GM23338 (cell line): Measurements from ENCODE around the gene CAPNS1. TPM values are rescaled to one million over a fixed set of nuclear protein-coding genes. Genes with fewer than 3 reads are reported as not detected.

Experiments used
- ATAC-seq: fragments of 200-7000 bp; cut with Tn5 transposase; 3 replicates; pipeline ENCODE4 v1.9.1; 2020
- DNase-seq: peaks from one replicate; pipeline ENCODE4 v3.0.0-alpha.2; 2015; ENCODE audit warnings: low spot score
- H2AFZ ChIP-seq: fragments of 200-600 bp; sonication (generic); 2 replicates; pipeline ENCODE4 v1.8.0; 2016; ENCODE audit warnings: antibody characterized with exemption, mild to moderate bottlenecking, moderate library complexity
- H3F3A ChIP-seq: fragments of 200-600 bp; sonication (generic); replicated peaks from 2 replicates; pipeline ENCODE4 v1.8.0; 2017; ENCODE audit warnings: antibody characterized with exemption, mixed run types, low read depth
- H3K27ac ChIP-seq: fragments of 200-600 bp; sonication (generic); 2 replicates; pipeline ENCODE4 v1.6.1; 2016; ENCODE audit warnings: low read depth
- H3K27me3 ChIP-seq: fragments of 200-600 bp; sonication (generic); 2 replicates; pipeline ENCODE4 v1.8.0; 2016; ENCODE audit warnings: mild to moderate bottlenecking, mixed run types, moderate library complexity; ENCODE audit not compliant: insufficient read depth
- H3K36me3 ChIP-seq: fragments of 200-600 bp; sonication (generic); 2 replicates; pipeline ENCODE4 v1.8.0; 2016; ENCODE audit warnings: mild to moderate bottlenecking; ENCODE audit not compliant: insufficient read depth
- H3K4me1 ChIP-seq: fragments of 200-600 bp; sonication (generic); 2 replicates; pipeline ENCODE4 v1.8.0; 2016; ENCODE audit warnings: mild to moderate bottlenecking, moderate library complexity; ENCODE audit not compliant: insufficient read depth
- H3K4me2 ChIP-seq: fragments of 200-600 bp; sonication (generic); 2 replicates; pipeline ENCODE4 v1.7.1; 2017; ENCODE audit warnings: mixed run types
- H3K4me3 ChIP-seq: fragments of 200-600 bp; sonication (generic); 2 replicates; pipeline ENCODE4 v1.6.1; 2016; ENCODE audit warnings: mixed run types
- H3K79me2 ChIP-seq: fragments of 200-600 bp; sonication (generic); replicated peaks from 2 replicates; pipeline ENCODE4 v1.8.0; 2017; ENCODE audit warnings: mild to moderate bottlenecking; ENCODE audit not compliant: insufficient read depth
- H3K9me2 ChIP-seq: fragments of 200-600 bp; sonication (generic); 2 replicates; pipeline ENCODE4 v1.8.0; 2017; ENCODE audit not compliant: insufficient read depth
- H4K20me1 ChIP-seq: fragments of 200-600 bp; sonication (generic); replicated peaks from 2 replicates; pipeline ENCODE4 v1.8.0; 2017; ENCODE audit warnings: mild to moderate bottlenecking; ENCODE audit not compliant: insufficient read depth
- H3K27ac Mint-ChIP-seq: 2 replicates; pipeline ENCODE4 v1.8.0; 2020; ENCODE audit warnings: inconsistent platforms, mild to moderate bottlenecking, moderate library complexity, mixed read lengths
- H3K27me3 Mint-ChIP-seq: 3 replicates; pipeline ENCODE4 v1.8.0; 2022; ENCODE audit warnings: low read depth, mild to moderate bottlenecking, moderate library complexity, mixed read lengths, inconsistent platforms; ENCODE audit not compliant: insufficient read depth, poor library complexity
- H3K36me3 Mint-ChIP-seq: 3 replicates; pipeline ENCODE4 v1.8.0; 2021; ENCODE audit warnings: low read depth, mild to moderate bottlenecking, inconsistent platforms, moderate library complexity, mixed read lengths
- H3K4me1 Mint-ChIP-seq: 3 replicates; pipeline ENCODE4 v1.8.0; 2020; ENCODE audit warnings: mild to moderate bottlenecking, inconsistent platforms, mixed read lengths
- H3K4me3 Mint-ChIP-seq: 3 replicates; pipeline ENCODE4 v1.8.0; 2021; ENCODE audit warnings: moderate library complexity, mild to moderate bottlenecking, inconsistent platforms, mixed read lengths
- H3K9me3 Mint-ChIP-seq: 3 replicates; pipeline ENCODE4 v1.8.0; 2020; ENCODE audit warnings: moderate library complexity, mild to moderate bottlenecking, inconsistent platforms, mixed read lengths
- CREB1 ChIP-seq: fragments of 250-450 bp; sonication (Bioruptor Pico); IDR thresholded peaks from 2 replicates; pipeline ENCODE4 v1.5.0; 2020; ENCODE audit warnings: low read depth, mild to moderate bottlenecking, moderate library complexity
- EZH2 ChIP-seq: fragments of 200-600 bp; sonication (generic); IDR thresholded peaks from one replicate; pipeline ENCODE4 v1.8.0; 2017; ENCODE audit warnings: antibody characterized with exemption, mild to moderate bottlenecking, low read depth; ENCODE audit not compliant: unreplicated experiment
- JUNB ChIP-seq: IDR thresholded peaks from one replicate; pipeline ENCODE4 v1.6.1; 2016; ENCODE audit warnings: antibody characterized with exemption; ENCODE audit not compliant: unreplicated experiment
- NANOG ChIP-seq: IDR thresholded peaks from 2 replicates; pipeline ENCODE4 v1.6.1; 2016; ENCODE audit warnings: antibody characterized with exemption, borderline replicate concordance
- POLR2AphosphoS5 ChIP-seq: IDR thresholded peaks from 2 replicates; pipeline ENCODE4 v1.6.1; 2016; ENCODE audit warnings: antibody characterized with exemption, low read depth
- STAT1 ChIP-seq: IDR thresholded peaks from one replicate; pipeline ENCODE4 v1.6.1; 2016; ENCODE audit warnings: antibody characterized with exemption; ENCODE audit not compliant: unreplicated experiment
- ZNF114 ChIP-seq: fragments of 250-450 bp; sonication (Bioruptor Pico); IDR thresholded peaks from 2 replicates; pipeline ENCODE4 v1.5.0; 2020; ENCODE audit warnings: mild to moderate bottlenecking, moderate library complexity
- ZNF331 ChIP-seq: fragments of 250-450 bp; sonication (Bioruptor Pico); IDR thresholded peaks from 2 replicates; pipeline ENCODE4 v1.5.0; 2020; ENCODE audit warnings: low read depth, mild to moderate bottlenecking, moderate library complexity
- polyA plus RNA-seq: library from polyadenylated mRNA; unstranded; fragments of >200 nt; fragmentation: Nextera tagmentation; extraction: Ambion mirVana; gene quantifications from 2 replicates; pipeline ENCODE4 v1.2.1, GENCODE V29; 2016
- total RNA-seq: library from RNA; depleted of rRNA; stranded (reverse); fragments of >200 nt; shearing (Covaris generic); gene quantifications from 2 replicates; pipeline ENCODE4 v1.2.3, GENCODE V29; 2014
- TF ChIP-seq, protein P1 (sequence below): IDR thresholded peaks from 2 replicates; pipeline ENCODE4 v1.6.1; 2016; ENCODE audit warnings: antibody characterized with exemption
- TF ChIP-seq, protein P2 (sequence below), 2 experiments: fragments of 200-600 bp in 1 of 2; sonication (generic) in 1 of 2; conservative IDR thresholded peaks; 2 replicates each; pipeline versions ENCODE4 v1.5.1 to v1.6.1; 2016 to 2017; ENCODE audit warnings: antibody characterized with exemption in 2 of 2, low read depth in 2 of 2, mild to moderate bottlenecking in 2 of 2, moderate library complexity in 1 of 2
- TF ChIP-seq, protein P3 (sequence below): IDR thresholded peaks from one replicate; pipeline ENCODE4 v1.6.1; 2018; ENCODE audit warnings: antibody characterized with exemption; ENCODE audit not compliant: unreplicated experiment
- TF ChIP-seq, protein P4 (sequence below): fragments of 250-450 bp; sonication (Bioruptor Pico); IDR thresholded peaks from 2 replicates; pipeline ENCODE4 v1.5.0; 2020; ENCODE audit warnings: mild to moderate bottlenecking, moderate library complexity

The CAPNS1 gene
- total and polyA plus RNA-seq, 2 experiments from 2014 or later = 123 to 227 TPM

DNA sequence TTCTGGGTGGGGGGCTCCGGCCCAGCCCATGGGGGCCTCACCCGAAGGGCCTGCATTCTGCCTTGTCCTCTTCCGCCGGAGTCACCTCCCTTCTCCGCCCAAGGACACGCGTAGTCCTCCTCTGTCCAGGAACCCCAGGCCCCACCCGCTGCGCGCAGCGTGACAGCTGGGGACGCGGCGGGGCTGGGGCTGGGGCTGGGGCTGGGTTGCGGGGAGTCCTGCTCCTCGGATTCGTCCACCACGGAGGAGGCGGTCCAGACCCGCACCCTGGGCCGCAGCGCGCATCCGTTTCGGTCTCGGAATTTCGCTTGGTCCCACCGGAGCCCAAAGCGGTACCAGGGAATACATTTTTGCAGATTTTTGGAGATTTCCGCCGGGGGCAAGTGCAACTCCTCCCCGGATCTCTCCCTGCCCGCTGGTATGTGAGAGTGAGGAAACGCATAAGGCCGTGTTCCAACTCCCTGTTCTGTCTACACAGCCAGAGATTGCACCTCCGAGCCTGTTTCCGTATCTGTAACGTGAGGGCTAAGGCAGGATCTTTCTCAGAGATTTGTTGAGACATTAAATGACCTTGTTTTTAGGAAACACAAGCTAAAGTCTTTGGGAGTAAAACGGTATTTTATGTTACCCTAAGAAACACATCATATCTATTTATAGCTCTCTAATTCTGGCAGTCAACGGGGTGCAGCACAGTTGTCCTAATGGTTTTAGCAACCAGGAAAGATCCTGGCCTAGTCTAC lies 12.7 kb downstream of the CAPNS1 start, which contains the start of gene COX7A1 (continued):
- TF ChIP-seq NANOG = no peak
- TF ChIP-seq, protein P1, sequence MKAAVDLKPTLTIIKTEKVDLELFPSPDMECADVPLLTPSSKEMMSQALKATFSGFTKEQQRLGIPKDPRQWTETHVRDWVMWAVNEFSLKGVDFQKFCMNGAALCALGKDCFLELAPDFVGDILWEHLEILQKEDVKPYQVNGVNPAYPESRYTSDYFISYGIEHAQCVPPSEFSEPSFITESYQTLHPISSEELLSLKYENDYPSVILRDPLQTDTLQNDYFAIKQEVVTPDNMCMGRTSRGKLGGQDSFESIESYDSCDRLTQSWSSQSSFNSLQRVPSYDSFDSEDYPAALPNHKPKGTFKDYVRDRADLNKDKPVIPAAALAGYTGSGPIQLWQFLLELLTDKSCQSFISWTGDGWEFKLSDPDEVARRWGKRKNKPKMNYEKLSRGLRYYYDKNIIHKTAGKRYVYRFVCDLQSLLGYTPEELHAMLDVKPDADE = no peak
- no peak for TF ChIP-seq ZNF331 (CRISPR knock-in tag)
- no peak for TF ChIP-seq POLR2AphosphoS5
- TF ChIP-seq CREB1 (CRISPR knock-in tag) = no peak
- TF ChIP-seq, protein P2, sequence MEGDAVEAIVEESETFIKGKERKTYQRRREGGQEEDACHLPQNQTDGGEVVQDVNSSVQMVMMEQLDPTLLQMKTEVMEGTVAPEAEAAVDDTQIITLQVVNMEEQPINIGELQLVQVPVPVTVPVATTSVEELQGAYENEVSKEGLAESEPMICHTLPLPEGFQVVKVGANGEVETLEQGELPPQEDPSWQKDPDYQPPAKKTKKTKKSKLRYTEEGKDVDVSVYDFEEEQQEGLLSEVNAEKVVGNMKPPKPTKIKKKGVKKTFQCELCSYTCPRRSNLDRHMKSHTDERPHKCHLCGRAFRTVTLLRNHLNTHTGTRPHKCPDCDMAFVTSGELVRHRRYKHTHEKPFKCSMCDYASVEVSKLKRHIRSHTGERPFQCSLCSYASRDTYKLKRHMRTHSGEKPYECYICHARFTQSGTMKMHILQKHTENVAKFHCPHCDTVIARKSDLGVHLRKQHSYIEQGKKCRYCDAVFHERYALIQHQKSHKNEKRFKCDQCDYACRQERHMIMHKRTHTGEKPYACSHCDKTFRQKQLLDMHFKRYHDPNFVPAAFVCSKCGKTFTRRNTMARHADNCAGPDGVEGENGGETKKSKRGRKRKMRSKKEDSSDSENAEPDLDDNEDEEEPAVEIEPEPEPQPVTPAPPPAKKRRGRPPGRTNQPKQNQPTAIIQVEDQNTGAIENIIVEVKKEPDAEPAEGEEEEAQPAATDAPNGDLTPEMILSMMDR (conservative IDR thresholded peaks at IDR 0.05; ENCODE audit: low read depth in 2 of 2) = no peak
- TF ChIP-seq, protein P3, sequence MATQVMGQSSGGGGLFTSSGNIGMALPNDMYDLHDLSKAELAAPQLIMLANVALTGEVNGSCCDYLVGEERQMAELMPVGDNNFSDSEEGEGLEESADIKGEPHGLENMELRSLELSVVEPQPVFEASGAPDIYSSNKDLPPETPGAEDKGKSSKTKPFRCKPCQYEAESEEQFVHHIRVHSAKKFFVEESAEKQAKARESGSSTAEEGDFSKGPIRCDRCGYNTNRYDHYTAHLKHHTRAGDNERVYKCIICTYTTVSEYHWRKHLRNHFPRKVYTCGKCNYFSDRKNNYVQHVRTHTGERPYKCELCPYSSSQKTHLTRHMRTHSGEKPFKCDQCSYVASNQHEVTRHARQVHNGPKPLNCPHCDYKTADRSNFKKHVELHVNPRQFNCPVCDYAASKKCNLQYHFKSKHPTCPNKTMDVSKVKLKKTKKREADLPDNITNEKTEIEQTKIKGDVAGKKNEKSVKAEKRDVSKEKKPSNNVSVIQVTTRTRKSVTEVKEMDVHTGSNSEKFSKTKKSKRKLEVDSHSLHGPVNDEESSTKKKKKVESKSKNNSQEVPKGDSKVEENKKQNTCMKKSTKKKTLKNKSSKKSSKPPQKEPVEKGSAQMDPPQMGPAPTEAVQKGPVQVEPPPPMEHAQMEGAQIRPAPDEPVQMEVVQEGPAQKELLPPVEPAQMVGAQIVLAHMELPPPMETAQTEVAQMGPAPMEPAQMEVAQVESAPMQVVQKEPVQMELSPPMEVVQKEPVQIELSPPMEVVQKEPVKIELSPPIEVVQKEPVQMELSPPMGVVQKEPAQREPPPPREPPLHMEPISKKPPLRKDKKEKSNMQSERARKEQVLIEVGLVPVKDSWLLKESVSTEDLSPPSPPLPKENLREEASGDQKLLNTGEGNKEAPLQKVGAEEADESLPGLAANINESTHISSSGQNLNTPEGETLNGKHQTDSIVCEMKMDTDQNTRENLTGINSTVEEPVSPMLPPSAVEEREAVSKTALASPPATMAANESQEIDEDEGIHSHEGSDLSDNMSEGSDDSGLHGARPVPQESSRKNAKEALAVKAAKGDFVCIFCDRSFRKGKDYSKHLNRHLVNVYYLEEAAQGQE = no peak

DNA sequence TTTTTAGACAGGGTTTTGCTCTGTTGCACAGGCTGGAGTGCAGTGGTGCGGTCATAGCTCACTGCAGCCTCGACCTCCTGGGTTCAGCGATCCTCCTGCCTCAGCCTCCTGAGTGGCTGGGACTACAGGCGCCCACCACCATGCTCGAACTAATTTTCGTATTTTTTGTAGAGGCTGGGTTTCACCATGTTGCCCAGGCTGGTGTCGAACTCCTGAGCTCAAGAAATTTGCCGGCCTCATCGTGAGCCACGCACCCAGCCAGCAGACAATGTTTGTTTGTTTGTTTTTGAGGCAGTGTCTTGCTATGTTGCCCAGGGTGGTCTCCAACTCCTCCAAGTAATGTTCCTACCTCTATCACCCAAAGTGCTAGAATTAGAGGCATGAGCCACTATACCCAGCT lies 13.3 kb downstream of the CAPNS1 start:
- DNase-seq (no peak), ATAC-seq (no peak)
- peaks cover 8% of the 10 kb centered on the region; the same call in 1 of the 2 replicates for H3K27me3 ChIP-seq
- no peak overlapping the region for H3K27ac ChIP-seq
- Mint-ChIP-seq H3K4me1 (peaks cover 27% of the 10 kb centered on the region), H3K27ac (no peak overlapping the region), H3K36me3 (peaks cover 28% of the 10 kb centered on the region), H3K4me3 (peak overlapping the region; percentile 64; the same call in 2 of the 3 replicates), H3K27me3 (peaks cover 16% of the 10 kb centered on the region), H3K9me3 (no peaks in the 10 kb centered on the region)
- H3K9me2 ChIP-seq = no peaks in the 10 kb centered on the region
- H3F3A ChIP-seq = peaks cover 9% of the 10 kb centered on the region; the same call in 1 of the 2 replicates
- H3K4me2 ChIP-seq = peak overlapping the region; percentile 97
- H3K79me2 ChIP-seq = no peaks in the 10 kb centered on the region
- no peak overlapping the region for H2AFZ ChIP-seq
- no peaks in the 10 kb centered on the region for H3K36me3 ChIP-seq
- H4K20me1 ChIP-seq = no peaks in the 10 kb centered on the region
- H3K4me3 ChIP-seq = peak overlapping the region; percentile 77
- H3K4me1 ChIP-seq = peaks cover 25% of the 10 kb centered on the region
- TF ChIP-seq STAT1 = no peak
- no peak for TF ChIP-seq JUNB
- TF ChIP-seq ZNF114 (CRISPR knock-in tag) = no peak
- TF ChIP-seq ZNF331 (CRISPR knock-in tag) = no peak
- no peak for TF ChIP-seq EZH2
- TF ChIP-seq CREB1 (CRISPR knock-in tag) = no peak
- TF ChIP-seq, protein P4, sequence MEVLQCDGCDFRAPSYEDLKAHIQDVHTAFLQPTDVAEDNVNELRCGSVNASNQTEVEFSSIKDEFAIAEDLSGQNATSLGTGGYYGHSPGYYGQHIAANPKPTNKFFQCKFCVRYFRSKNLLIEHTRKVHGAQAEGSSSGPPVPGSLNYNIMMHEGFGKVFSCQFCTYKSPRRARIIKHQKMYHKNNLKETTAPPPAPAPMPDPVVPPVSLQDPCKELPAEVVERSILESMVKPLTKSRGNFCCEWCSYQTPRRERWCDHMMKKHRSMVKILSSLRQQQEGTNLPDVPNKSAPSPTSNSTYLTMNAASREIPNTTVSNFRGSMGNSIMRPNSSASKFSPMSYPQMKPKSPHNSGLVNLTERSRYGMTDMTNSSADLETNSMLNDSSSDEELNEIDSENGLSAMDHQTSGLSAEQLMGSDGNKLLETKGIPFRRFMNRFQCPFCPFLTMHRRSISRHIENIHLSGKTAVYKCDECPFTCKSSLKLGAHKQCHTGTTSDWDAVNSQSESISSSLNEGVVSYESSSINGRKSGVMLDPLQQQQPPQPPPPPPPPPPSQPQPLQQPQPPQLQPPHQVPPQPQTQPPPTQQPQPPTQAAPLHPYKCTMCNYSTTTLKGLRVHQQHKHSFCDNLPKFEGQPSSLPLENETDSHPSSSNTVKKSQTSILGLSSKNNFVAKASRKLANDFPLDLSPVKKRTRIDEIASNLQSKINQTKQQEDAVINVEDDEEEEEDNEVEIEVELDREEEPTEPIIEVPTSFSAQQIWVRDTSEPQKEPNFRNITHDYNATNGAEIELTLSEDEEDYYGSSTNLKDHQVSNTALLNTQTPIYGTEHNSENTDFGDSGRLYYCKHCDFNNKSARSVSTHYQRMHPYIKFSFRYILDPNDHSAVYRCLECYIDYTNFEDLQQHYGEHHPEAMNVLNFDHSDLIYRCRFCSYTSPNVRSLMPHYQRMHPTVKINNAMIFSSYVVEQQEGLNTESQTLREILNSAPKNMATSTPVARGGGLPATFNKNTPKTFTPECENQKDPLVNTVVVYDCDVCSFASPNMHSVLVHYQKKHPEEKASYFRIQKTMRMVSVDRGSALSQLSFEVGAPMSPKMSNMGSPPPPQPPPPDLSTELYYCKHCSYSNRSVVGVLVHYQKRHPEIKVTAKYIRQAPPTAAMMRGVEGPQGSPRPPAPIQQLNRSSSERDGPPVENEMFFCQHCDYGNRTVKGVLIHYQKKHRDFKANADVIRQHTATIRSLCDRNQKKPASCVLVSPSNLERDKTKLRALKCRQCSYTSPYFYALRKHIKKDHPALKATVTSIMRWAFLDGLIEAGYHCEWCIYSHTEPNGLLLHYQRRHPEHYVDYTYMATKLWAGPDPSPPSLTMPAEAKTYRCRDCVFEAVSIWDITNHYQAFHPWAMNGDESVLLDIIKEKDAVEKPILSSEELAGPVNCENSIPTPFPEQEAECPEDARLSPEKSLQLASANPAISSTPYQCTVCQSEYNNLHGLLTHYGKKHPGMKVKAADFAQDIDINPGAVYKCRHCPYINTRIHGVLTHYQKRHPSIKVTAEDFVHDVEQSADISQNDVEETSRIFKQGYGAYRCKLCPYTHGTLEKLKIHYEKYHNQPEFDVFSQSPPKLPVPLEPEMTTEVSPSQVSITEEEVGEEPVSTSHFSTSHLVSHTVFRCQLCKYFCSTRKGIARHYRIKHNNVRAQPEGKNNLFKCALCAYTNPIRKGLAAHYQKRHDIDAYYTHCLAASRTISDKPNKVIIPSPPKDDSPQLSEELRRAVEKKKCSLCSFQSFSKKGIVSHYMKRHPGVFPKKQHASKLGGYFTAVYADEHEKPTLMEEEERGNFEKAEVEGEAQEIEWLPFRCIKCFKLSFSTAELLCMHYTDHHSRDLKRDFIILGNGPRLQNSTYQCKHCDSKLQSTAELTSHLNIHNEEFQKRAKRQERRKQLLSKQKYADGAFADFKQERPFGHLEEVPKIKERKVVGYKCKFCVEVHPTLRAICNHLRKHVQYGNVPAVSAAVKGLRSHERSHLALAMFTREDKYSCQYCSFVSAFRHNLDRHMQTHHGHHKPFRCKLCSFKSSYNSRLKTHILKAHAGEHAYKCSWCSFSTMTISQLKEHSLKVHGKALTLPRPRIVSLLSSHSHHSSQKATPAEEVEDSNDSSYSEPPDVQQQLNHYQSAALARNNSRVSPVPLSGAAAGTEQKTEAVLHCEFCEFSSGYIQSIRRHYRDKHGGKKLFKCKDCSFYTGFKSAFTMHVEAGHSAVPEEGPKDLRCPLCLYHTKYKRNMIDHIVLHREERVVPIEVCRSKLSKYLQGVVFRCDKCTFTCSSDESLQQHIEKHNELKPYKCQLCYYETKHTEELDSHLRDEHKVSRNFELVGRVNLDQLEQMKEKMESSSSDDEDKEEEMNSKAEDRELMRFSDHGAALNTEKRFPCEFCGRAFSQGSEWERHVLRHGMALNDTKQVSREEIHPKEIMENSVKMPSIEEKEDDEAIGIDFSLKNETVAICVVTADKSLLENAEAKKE (CRISPR knock-in tag) = no peak
